KMS-11 (cell line): ENCODE data around the gene CCSER1.

Source experiments
- H2AFZ ChIP-seq: fragments of 200-600 bp; sonication (generic); 2 replicates; pipeline ENCODE4 v1.6.1; 2016; ENCODE audit warnings: antibody characterized with exemption, mixed run types, low read depth
- H3K27ac ChIP-seq: fragments of 200-600 bp; sonication (generic); 2 replicates; pipeline ENCODE4 v1.6.1; 2016; ENCODE audit warnings: mild to moderate bottlenecking, mixed run types
- H3K27me3 ChIP-seq: fragments of 200-600 bp; sonication (generic); 2 replicates; pipeline ENCODE4 v1.6.1; 2017; ENCODE audit warnings: mild to moderate bottlenecking, low read depth, mixed run types, moderate library complexity; ENCODE audit not compliant: insufficient read depth
- H3K36me3 ChIP-seq: fragments of 200-600 bp; sonication (generic); 2 replicates; pipeline ENCODE4 v1.6.1; 2017; ENCODE audit warnings: mild to moderate bottlenecking, mixed run types; ENCODE audit not compliant: insufficient read depth
- H3K4me1 ChIP-seq: fragments of 200-600 bp; sonication (generic); 2 replicates; pipeline ENCODE4 v1.6.1; 2016; ENCODE audit warnings: mild to moderate bottlenecking, low read depth, mixed run types; ENCODE audit not compliant: poor library complexity, severe bottlenecking
- H3K4me2 ChIP-seq: fragments of 200-600 bp; sonication (generic); 2 replicates; pipeline ENCODE4 v1.7.0; 2016; ENCODE audit warnings: mild to moderate bottlenecking, mixed run types
- H3K4me3 ChIP-seq: fragments of 200-600 bp; sonication (generic); IDR thresholded peaks from 2 replicates; pipeline ENCODE4 v1.6.1; 2017; ENCODE audit warnings: low read depth, low read length, mixed read lengths; ENCODE audit not compliant: insufficient read depth
- H3K79me2 ChIP-seq: fragments of 200-600 bp; sonication (generic); 2 replicates; pipeline ENCODE4 v1.6.1; 2016; ENCODE audit warnings: low read depth, mixed run types; ENCODE audit not compliant: insufficient read depth
- H3K9ac ChIP-seq: fragments of 200-600 bp; sonication (generic); 2 replicates; pipeline ENCODE4 v1.6.1; 2016; ENCODE audit warnings: mild to moderate bottlenecking, mixed run types
- H4K20me1 ChIP-seq: fragments of 200-600 bp; sonication (generic); 2 replicates; pipeline ENCODE4 v1.6.1; 2016; ENCODE audit warnings: mild to moderate bottlenecking, mixed run types; ENCODE audit not compliant: insufficient read depth
- CTCF ChIP-seq: fragments of 200-600 bp; sonication (generic); conservative IDR thresholded peaks from 2 replicates; pipeline ENCODE4 v1.6.1; 2017; ENCODE audit warnings: low read depth, mild to moderate bottlenecking, antibody characterized with exemption, low read length, moderate library complexity, mixed read lengths

CCSER1 gene

GRCh38 chr4:91035276-91035675, 908.1 kb downstream of the CCSER1 start:
- Histone ChIP-seq H3K4me1 (no peaks in the 10 kb centered on the region), H3K4me2 (no peak overlapping the region), H4K20me1 (no peaks in the 10 kb centered on the region), H3K27ac (no peak overlapping the region), H3K27me3 (no peaks in the 10 kb centered on the region), H3K9ac (no peak overlapping the region), H3K79me2 (no peaks in the 10 kb centered on the region), H2AFZ (no peak overlapping the region), H3K4me3 (no peak overlapping the region), H3K36me3 (no peaks in the 10 kb centered on the region)
- no peak for TF ChIP-seq CTCF

- Histone ChIP-seq H3K4me1 (no peaks in the 10 kb centered on the region), H3K27me3 (no peaks in the 10 kb centered on the region), H3K4me2 (no peak overlapping the region), H3K9ac (no peak overlapping the region), H4K20me1 (no peaks in the 10 kb centered on the region), H3K36me3 (no peaks in the 10 kb centered on the region), H2AFZ (no peak overlapping the region), H3K79me2 (no peaks in the 10 kb centered on the region), H3K27ac (no peak overlapping the region), H3K4me3 (no peak overlapping the region)
- no peak for TF ChIP-seq CTCF
Observed at GRCh38 chr4:91037951-91038350, 910.8 kb downstream of the CCSER1 start.

DNA sequence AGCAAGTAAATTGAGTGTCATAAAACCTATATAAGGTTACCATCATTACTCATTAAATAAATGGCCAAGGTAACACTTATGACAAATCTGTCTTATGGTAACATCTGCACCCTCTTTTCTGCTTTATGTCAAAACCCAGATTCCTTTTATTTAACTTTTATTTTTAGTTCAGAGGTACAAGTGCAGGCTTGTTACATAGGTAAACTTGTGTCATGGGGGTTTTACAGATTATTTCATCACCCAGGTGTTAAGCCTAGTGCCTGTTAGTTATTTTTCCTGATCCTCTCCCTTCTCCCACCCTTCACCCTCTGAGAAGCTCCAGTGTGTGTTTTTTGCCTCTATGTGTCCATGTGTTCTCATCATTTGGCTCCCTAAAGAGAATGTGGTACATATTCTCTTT, 930.7 kb downstream of the CCSER1 start:
- Histone ChIP-seq H3K27ac (no peak overlapping the region), H3K9ac (no peak overlapping the region), H3K36me3 (no peaks in the 10 kb centered on the region), H3K27me3 (no peaks in the 10 kb centered on the region), H3K79me2 (no peaks in the 10 kb centered on the region), H2AFZ (no peak overlapping the region), H4K20me1 (no peaks in the 10 kb centered on the region), H3K4me1 (no peaks in the 10 kb centered on the region), H3K4me2 (no peak overlapping the region), H3K4me3 (no peak overlapping the region)
- no peak for TF ChIP-seq CTCF

DNA sequence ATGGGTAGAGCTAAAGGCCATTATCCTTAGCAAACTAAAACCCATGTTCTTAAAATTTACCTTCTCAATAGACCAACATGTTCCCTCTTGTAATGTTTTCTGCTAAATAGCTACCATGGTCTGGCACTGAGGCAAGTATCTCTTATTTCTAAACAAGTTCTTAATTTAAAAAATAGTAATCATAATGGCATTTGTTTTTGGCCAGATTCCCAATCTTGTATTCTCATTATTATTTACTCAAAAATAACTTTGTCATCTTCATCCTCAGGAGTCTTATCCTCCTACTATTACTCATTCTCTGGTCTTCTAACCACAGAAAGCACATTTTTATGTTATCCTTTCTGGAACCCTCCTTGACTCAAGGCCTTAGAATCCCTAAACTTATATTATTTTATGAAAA, 931.2 kb downstream of the CCSER1 start:
- no peaks in the 10 kb centered on the region for H3K4me1 ChIP-seq
- no peaks in the 10 kb centered on the region for H4K20me1 ChIP-seq
- no peak overlapping the region for H3K27ac ChIP-seq
- no peak overlapping the region for H3K4me3 ChIP-seq
- TF ChIP-seq CTCF: no peak
- no peaks in the 10 kb centered on the region for H3K27me3 ChIP-seq
- no peak overlapping the region for H2AFZ ChIP-seq
- no peak overlapping the region for H3K9ac ChIP-seq
- no peaks in the 10 kb centered on the region for H3K79me2 ChIP-seq
- H3K4me2 ChIP-seq: no peak overlapping the region
- no peaks in the 10 kb centered on the region for H3K36me3 ChIP-seq
